CD4-positive, alpha-beta T cell (primary cell): Measurements from ENCODE around the gene ZNF836. TPM values are rescaled to one million over a fixed set of nuclear protein-coding genes. Genes with fewer than 3 reads are reported as not detected.

Source experiments
- ATAC-seq: fragments of 200-7000 bp; cut with Tn5 transposase; one replicate; pipeline ENCODE4 v1.10.0; 2022; ENCODE audit warnings: mild to moderate bottlenecking; ENCODE audit not compliant: poor library complexity
- CTCF ChIA-PET: fragments of 350-600 bp; sonication (Branson Sonifier 250); formaldehyde crosslinking; loops from one replicate; lab custom pipeline; 2021; ENCODE audit warnings: antibody characterized with exemption, inconsistent platforms; lab: Charles Lee
- POLR2A ChIA-PET: fragments of 350-600 bp; sonication (Branson Sonifier 250); formaldehyde crosslinking; loops from one replicate; lab custom pipeline; 2021; ENCODE audit warnings: antibody characterized with exemption, inconsistent platforms; lab: Charles Lee
- DNase-seq, 14 experiments: peaks; one replicate each; pipeline ENCODE4 v3.0.0-alpha.2; 2013 to 2020; ENCODE audit warnings: mixed read lengths in 2 of 14
- H3K27ac ChIP-seq, 2 donors: one replicate each; pipeline versions ENCODE4 v1.5.1 to v1.7.0; 2013; ENCODE audit warnings: low read length in 2 of 2, low read depth in 1 of 2, mild to moderate bottlenecking in 1 of 2
- H3K27me3 ChIP-seq, 2 experiments: 1 replicate in 1 of 2; 2 replicates in 1 of 2; pipeline versions ENCODE4 v1.6.1 to v1.7.0; 2013; ENCODE audit warnings: low read length in 2 of 2, control low read depth in 1 of 2, mild to moderate bottlenecking in 1 of 2, moderate library complexity in 1 of 2; ENCODE audit not compliant: insufficient read depth in 2 of 2, control insufficient read depth in 1 of 2
- H3K36me3 ChIP-seq: one replicate; pipeline ENCODE4 v1.6.1; 2013; ENCODE audit warnings: low read length, control low read depth; ENCODE audit not compliant: insufficient read depth
- H3K4me1 ChIP-seq: one replicate; pipeline ENCODE4 v1.6.1; 2013; ENCODE audit warnings: low read length, control low read depth; ENCODE audit not compliant: insufficient read depth
- H3K4me3 ChIP-seq: one replicate; pipeline ENCODE4 v1.5.1; 2013; ENCODE audit warnings: mild to moderate bottlenecking, low read length, moderate library complexity
- H3K9me3 ChIP-seq, 2 experiments: 1 replicate in 1 of 2; 2 replicates in 1 of 2; pipeline versions ENCODE4 v1.6.1 to v1.7.0; 2013; ENCODE audit warnings: low read length in 2 of 2, mild to moderate bottlenecking in 2 of 2, control low read depth in 1 of 2, moderate library complexity in 1 of 2; ENCODE audit not compliant: control insufficient read depth in 1 of 2, insufficient read depth in 1 of 2
- H3K27ac Mint-ChIP-seq: one replicate; pipeline ENCODE4 v1.8.0; 2020; ENCODE audit warnings: mixed read lengths
- H3K27me3 Mint-ChIP-seq: one replicate; pipeline ENCODE4 v1.8.0; 2021; ENCODE audit warnings: mixed read lengths
- H3K36me3 Mint-ChIP-seq: one replicate; pipeline ENCODE4 v1.8.0; 2021; ENCODE audit warnings: low read depth, mixed read lengths
- H3K4me1 Mint-ChIP-seq: one replicate; pipeline ENCODE4 v1.8.0; 2021; ENCODE audit warnings: low read depth, mixed read lengths
- H3K4me3 Mint-ChIP-seq: one replicate; pipeline ENCODE4 v1.8.0; 2020; ENCODE audit warnings: mild to moderate bottlenecking, mixed read lengths
- H3K9me3 Mint-ChIP-seq: one replicate; pipeline ENCODE4 v1.8.0; 2020; ENCODE audit warnings: mixed read lengths
- intact Hi-C, 2 experiments: fragments of 100-400 bp; cut with DNase I in 1 of 2; cut with micrococcal nuclease in 1 of 2; formaldehyde crosslinking; loops; one replicate each; pipeline versions ENCODE4 v1.15.1 to v1.9.0; 2023 to 2025; cut with DNase I, micrococcal nuclease
- total RNA-seq, 174 experiments: library from RNA in 2 of 174; stranded (reverse) in 2 of 174; gene quantifications; one replicate each; pipeline ENCODE4 v1.2.3 and lab custom pipeline; 2021 to 2026
- TF ChIP-seq, protein P1 (sequence below): fragments of 200-600 bp; IDR thresholded peaks from one replicate; pipeline ENCODE4 v1.8.0; 2022; ENCODE audit warnings: antibody characterized with exemption, mild to moderate bottlenecking

ZNF836 gene
- total RNA-seq, 2 experiments from 2014 or later, result 24.1 to 26.2 TPM

GRCh38 chr19:52212572-52213255, 41.3 kb upstream of the ZNF836 start:
- Histone ChIP-seq H3K4me1 (no peaks in the 10 kb centered on the region), H3K9me3 (no peaks in the 10 kb centered on the region), H3K4me3 (no peak overlapping the region), H3K36me3 (peaks cover 90% of the 10 kb centered on the region), H3K27me3 (no peaks in the 10 kb centered on the region), H3K27ac (no peak overlapping the region)
- DNase-seq, result no peak
- ChIA-PET CTCF (no interaction called here), POLR2A (no interaction called here)
- no peaks in the 10 kb centered on the region for H3K9me3 Mint-ChIP-seq
- no peaks in the 10 kb centered on the region for H3K27me3 Mint-ChIP-seq
- ATAC-seq, result no peak
- H3K4me3 Mint-ChIP-seq, result no peak overlapping the region
- intact Hi-C loops, result no loop called here
- H3K4me1 Mint-ChIP-seq, result peaks cover 4% of the 10 kb centered on the region
- TF ChIP-seq, protein P1, sequence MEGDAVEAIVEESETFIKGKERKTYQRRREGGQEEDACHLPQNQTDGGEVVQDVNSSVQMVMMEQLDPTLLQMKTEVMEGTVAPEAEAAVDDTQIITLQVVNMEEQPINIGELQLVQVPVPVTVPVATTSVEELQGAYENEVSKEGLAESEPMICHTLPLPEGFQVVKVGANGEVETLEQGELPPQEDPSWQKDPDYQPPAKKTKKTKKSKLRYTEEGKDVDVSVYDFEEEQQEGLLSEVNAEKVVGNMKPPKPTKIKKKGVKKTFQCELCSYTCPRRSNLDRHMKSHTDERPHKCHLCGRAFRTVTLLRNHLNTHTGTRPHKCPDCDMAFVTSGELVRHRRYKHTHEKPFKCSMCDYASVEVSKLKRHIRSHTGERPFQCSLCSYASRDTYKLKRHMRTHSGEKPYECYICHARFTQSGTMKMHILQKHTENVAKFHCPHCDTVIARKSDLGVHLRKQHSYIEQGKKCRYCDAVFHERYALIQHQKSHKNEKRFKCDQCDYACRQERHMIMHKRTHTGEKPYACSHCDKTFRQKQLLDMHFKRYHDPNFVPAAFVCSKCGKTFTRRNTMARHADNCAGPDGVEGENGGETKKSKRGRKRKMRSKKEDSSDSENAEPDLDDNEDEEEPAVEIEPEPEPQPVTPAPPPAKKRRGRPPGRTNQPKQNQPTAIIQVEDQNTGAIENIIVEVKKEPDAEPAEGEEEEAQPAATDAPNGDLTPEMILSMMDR, result no peak
- peak overlapping the region; percentile 39 for H3K27ac Mint-ChIP-seq
- peaks cover 97% of the 10 kb centered on the region for H3K36me3 Mint-ChIP-seq

- Mint-ChIP-seq H3K4me1 (peaks cover 6% of the 10 kb centered on the region), H3K4me3 (no peak overlapping the region), H3K27me3 (no peaks in the 10 kb centered on the region), H3K36me3 (peaks cover 97% of the 10 kb centered on the region), H3K27ac (no peak overlapping the region), H3K9me3 (no peaks in the 10 kb centered on the region)
- Histone ChIP-seq H3K4me3 (no peak overlapping the region), H3K27ac (no peak overlapping the region), H3K27me3 (no peaks in the 10 kb centered on the region), H3K36me3 (peaks cover 89% of the 10 kb centered on the region), H3K9me3 (no peaks in the 10 kb centered on the region), H3K4me1 (no peaks in the 10 kb centered on the region)
- DNase-seq (no peak), ATAC-seq (no peak)
- intact Hi-C loops, result no loop called here
- TF ChIP-seq, protein P1, result no peak
- CTCF ChIA-PET, result no interaction called here
- POLR2A ChIA-PET, result no interaction called here
These were observed 40.6 kb upstream of the ZNF836 start for GRCh38 chr19:52211926-52212571.

DNA sequence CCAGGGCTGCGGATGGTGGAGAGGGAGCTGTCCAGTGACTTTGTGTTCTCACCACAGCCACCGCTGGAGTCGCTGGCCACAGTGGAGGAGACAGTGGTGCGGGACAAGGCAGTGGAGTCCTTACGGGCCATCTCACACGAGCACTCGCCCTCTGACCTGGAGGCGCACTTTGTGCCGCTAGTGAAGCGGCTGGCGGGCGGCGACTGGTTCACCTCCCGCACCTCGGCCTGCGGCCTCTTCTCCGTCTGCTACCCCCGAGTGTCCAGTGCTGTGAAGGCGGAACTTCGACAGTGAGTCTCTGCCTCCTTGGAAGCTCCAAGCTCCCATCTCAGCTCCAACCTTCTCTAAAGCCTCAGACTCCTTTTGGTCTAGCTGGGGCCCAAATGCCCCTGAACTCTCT, 39.8 kb upstream of the ZNF836 start:
- H3K27ac ChIP-seq, result no peak overlapping the region
- peaks cover 97% of the 10 kb centered on the region for H3K36me3 Mint-ChIP-seq
- no peaks in the 10 kb centered on the region for H3K9me3 ChIP-seq
- no peak for DNase-seq
- no peak for ATAC-seq
- H3K36me3 ChIP-seq, result peaks cover 89% of the 10 kb centered on the region
- no peak overlapping the region for H3K27ac Mint-ChIP-seq
- TF ChIP-seq, protein P1, result no peak
- ChIA-PET POLR2A (no interaction called here), CTCF (no interaction called here)
- intact Hi-C loops, result no loop called here
- H3K4me3 Mint-ChIP-seq, result no peak overlapping the region
- H3K9me3 Mint-ChIP-seq, result no peaks in the 10 kb centered on the region
- H3K27me3 Mint-ChIP-seq, result no peaks in the 10 kb centered on the region
- H3K4me1 Mint-ChIP-seq, result peaks cover 9% of the 10 kb centered on the region
- no peaks in the 10 kb centered on the region for H3K27me3 ChIP-seq
- H3K4me1 ChIP-seq, result no peaks in the 10 kb centered on the region
- no peak overlapping the region for H3K4me3 ChIP-seq
